ENCODE results near the gene HOXA11. TPM values are rescaled to one million over a fixed set of nuclear protein-coding genes. Genes with fewer than 3 reads are reported as not detected.

HOXA11 gene
- total RNA-seq, 1 donor, result not detected

- no peak within 1 kb of the TSS for H3K4me3 ChIP-seq (ENCODE audit: low read length)
These were observed 37.6 kb downstream of the HOXA11 start, which contains the start of gene HOXA6 for GRCh38 chr7:27147199-27148030. Gene HOXA6, minus strand, starts transcription at chr7:27147774. Its CDS starts 25 bp downstream, at chr7:27147749.

GRCh38 chr7:27146491-27147198, 38.4 kb downstream of the HOXA11 start:
- Histone ChIP-seq H3K27me3 (ENCODE audit: insufficient read depth, low read length) (peaks cover 72% of the 10 kb centered on the region), H3K4me1 (ENCODE audit: insufficient read depth, low read length) (peaks cover 30% of the 10 kb centered on the region), H3K9me3 (ENCODE audit: low read depth, low read length) (no peaks in the 10 kb centered on the region), H3K4me3 (ENCODE audit: low read length) (no peak overlapping the region)

More at GRCh38 chr7:27147199-27148030, 37.6 kb downstream of the HOXA11 start, which contains the start of gene HOXA6:
- Histone ChIP-seq H3K9me3 (ENCODE audit: low read depth, low read length) (no peaks in the 10 kb centered on the region), H3K4me1 (ENCODE audit: insufficient read depth, low read length) (peaks cover 38% of the 10 kb centered on the region), H3K27me3 (ENCODE audit: insufficient read depth, low read length) (peaks cover 77% of the 10 kb centered on the region)

- Histone ChIP-seq H3K9me3 (ENCODE audit: low read depth, low read length) (no peaks in the 10 kb centered on the region), H3K4me3 (ENCODE audit: low read length) (no peak overlapping the region), H3K4me1 (ENCODE audit: insufficient read depth, low read length) (peaks cover 23% of the 10 kb centered on the region), H3K27me3 (ENCODE audit: insufficient read depth, low read length) (peaks cover 65% of the 10 kb centered on the region)
These were observed 39.1 kb downstream of the HOXA11 start for GRCh38 chr7:27145914-27146412.

GRCh38 chr7:27145165-27145913, 39.7 kb downstream of the HOXA11 start:
- Histone ChIP-seq H3K4me3 (ENCODE audit: low read length) (no peak overlapping the region), H3K27me3 (ENCODE audit: insufficient read depth, low read length) (peaks cover 59% of the 10 kb centered on the region), H3K9me3 (ENCODE audit: low read depth, low read length) (no peaks in the 10 kb centered on the region), H3K4me1 (ENCODE audit: insufficient read depth, low read length) (peaks cover 17% of the 10 kb centered on the region)

- Histone ChIP-seq H3K27me3 (ENCODE audit: insufficient read depth, low read length) (peaks cover 53% of the 10 kb centered on the region), H3K4me3 (ENCODE audit: low read length) (no peak overlapping the region), H3K4me1 (ENCODE audit: insufficient read depth, low read length) (peaks cover 15% of the 10 kb centered on the region), H3K9me3 (ENCODE audit: low read depth, low read length) (no peaks in the 10 kb centered on the region)
These were observed 40.3 kb downstream of the HOXA11 start for GRCh38 chr7:27144781-27145164.

GRCh38 chr7:27143950-27144780, 40.9 kb downstream of the HOXA11 start:
- H3K9me3 ChIP-seq (ENCODE audit: low read depth, low read length), result no peaks in the 10 kb centered on the region
- H3K27me3 ChIP-seq (ENCODE audit: insufficient read depth, low read length), result peaks cover 47% of the 10 kb centered on the region
- H3K4me3 ChIP-seq (ENCODE audit: low read length), result no peak overlapping the region
- peaks cover 15% of the 10 kb centered on the region for H3K4me1 ChIP-seq (ENCODE audit: insufficient read depth, low read length)

GRCh38 chr7:27143023-27143949, 41.7 kb downstream of the HOXA11 start, which contains the start of gene HOXA5:
Gene HOXA5, minus strand, starts transcription at chr7:27143681. Its CDS starts 74 bp downstream, at chr7:27143607.
- Histone ChIP-seq H3K4me3 (ENCODE audit: low read length) (peak within 1 kb of the TSS; percentile 20), H3K27me3 (ENCODE audit: insufficient read depth, low read length) (peaks cover 38% of the 10 kb centered on the region), H3K4me1 (ENCODE audit: insufficient read depth, low read length) (peaks cover 11% of the 10 kb centered on the region), H3K9me3 (ENCODE audit: low read depth, low read length) (no peaks in the 10 kb centered on the region)

- Histone ChIP-seq H3K4me1 (ENCODE audit: insufficient read depth, low read length) (peaks cover 5% of the 10 kb centered on the region), H3K27me3 (ENCODE audit: insufficient read depth, low read length) (peaks cover 35% of the 10 kb centered on the region), H3K9me3 (ENCODE audit: low read depth, low read length) (no peaks in the 10 kb centered on the region), H3K4me3 (ENCODE audit: low read length) (no peak overlapping the region)
These were observed 42.4 kb downstream of the HOXA11 start for GRCh38 chr7:27142580-27143022.

- Histone ChIP-seq H3K4me1 (ENCODE audit: insufficient read depth, low read length) (peaks cover 3% of the 10 kb centered on the region), H3K27me3 (ENCODE audit: insufficient read depth, low read length) (peaks cover 35% of the 10 kb centered on the region), H3K9me3 (ENCODE audit: low read depth, low read length) (no peaks in the 10 kb centered on the region), H3K4me3 (ENCODE audit: low read length) (no peak overlapping the region)
These were observed 43.0 kb downstream of the HOXA11 start for GRCh38 chr7:27141923-27142579.

GRCh38 chr7:27141137-27141922, 43.7 kb downstream of the HOXA11 start:
- Histone ChIP-seq H3K9me3 (ENCODE audit: low read depth, low read length) (no peaks in the 10 kb centered on the region), H3K4me1 (ENCODE audit: insufficient read depth, low read length) (peaks cover 9% of the 10 kb centered on the region), H3K27me3 (ENCODE audit: insufficient read depth, low read length) (peaks cover 35% of the 10 kb centered on the region), H3K4me3 (ENCODE audit: low read length) (no peak overlapping the region)

- no peaks in the 10 kb centered on the region for H3K9me3 ChIP-seq (ENCODE audit: low read depth, low read length)
- H3K4me1 ChIP-seq (ENCODE audit: insufficient read depth, low read length), result peaks cover 9% of the 10 kb centered on the region
- peaks cover 36% of the 10 kb centered on the region for H3K27me3 ChIP-seq (ENCODE audit: insufficient read depth, low read length)
- no peak overlapping the region for H3K4me3 ChIP-seq (ENCODE audit: low read length)
These were observed 44.7 kb downstream of the HOXA11 start for GRCh38 chr7:27140126-27140857.

All from mononuclear cell (primary cell).